Osteoblast (primary cell): ENCODE data around the gene GNPTAB. TPM values are rescaled to one million over a fixed set of nuclear protein-coding genes. Genes with fewer than 3 reads are reported as not detected.

Experiments
- DNase-seq: peaks from one replicate; pipeline ENCODE4 v3.0.0; 2011; ENCODE audit warnings: low spot score, mixed read lengths; ENCODE audit not compliant: insufficient read length; ENCODE audit errors: missing footprints
- H2AFZ ChIP-seq: 2 replicates; pipeline ENCODE4 v1.6.0; 2011; ENCODE audit warnings: mild to moderate bottlenecking, low read length
- H3K27ac ChIP-seq: 2 replicates; pipeline ENCODE4 v1.5.1; 2011; ENCODE audit warnings: mild to moderate bottlenecking, low read depth, low read length, moderate library complexity
- H3K27me3 ChIP-seq: 2 replicates; pipeline ENCODE4 v1.6.0; 2012; ENCODE audit warnings: mild to moderate bottlenecking, control low read depth, inconsistent platforms, low read length, moderate library complexity; ENCODE audit not compliant: insufficient read depth
- H3K36me3 ChIP-seq: 2 replicates; pipeline ENCODE4 v1.5.1; 2011; ENCODE audit warnings: mild to moderate bottlenecking, low read length, control low read depth, moderate library complexity; ENCODE audit not compliant: insufficient read depth
- H3K4me1 ChIP-seq: 2 replicates; pipeline ENCODE4 v1.5.1; 2011; ENCODE audit warnings: mild to moderate bottlenecking, low read length, control low read depth, moderate library complexity; ENCODE audit not compliant: insufficient read depth
- H3K4me2 ChIP-seq: 2 replicates; pipeline ENCODE4 v1.6.0; 2011; ENCODE audit warnings: mild to moderate bottlenecking, low read length; ENCODE audit not compliant: insufficient read depth
- H3K4me3 ChIP-seq: fragments of 200-600 bp; sonication (generic); 3 replicates; pipeline ENCODE4 v1.5.1; 2012; ENCODE audit warnings: mild to moderate bottlenecking, low read length, inconsistent platforms; ENCODE audit not compliant: insufficient read depth
- H3K79me2 ChIP-seq: 2 replicates; pipeline ENCODE4 v1.6.0; 2012; ENCODE audit warnings: mild to moderate bottlenecking, low read length, control low read depth, inconsistent platforms; ENCODE audit not compliant: insufficient read depth
- H3K9me3 ChIP-seq: 2 replicates; pipeline ENCODE4 v1.5.1; 2011; ENCODE audit warnings: low read depth, low read length, control low read depth
- H4K20me1 ChIP-seq: 2 replicates; pipeline ENCODE4 v1.6.0; 2012; ENCODE audit warnings: mild to moderate bottlenecking, low read length, control low read depth; ENCODE audit not compliant: insufficient read depth
- total RNA-seq: library from RNA; depleted of rRNA; stranded (reverse); fragments of >200 nt; gene quantifications from 2 replicates; pipeline ENCODE4 v1.2.3, GENCODE V29; 2012
- TF ChIP-seq, protein P1 (sequence below): IDR thresholded peaks from 2 replicates; pipeline ENCODE4 v1.5.1; 2011; ENCODE audit warnings: mild to moderate bottlenecking, low read depth, low read length, moderate library complexity; ENCODE audit errors: extremely low read depth

GNPTAB gene
- total RNA-seq, 1 donor: 93.0 TPM

DNA sequence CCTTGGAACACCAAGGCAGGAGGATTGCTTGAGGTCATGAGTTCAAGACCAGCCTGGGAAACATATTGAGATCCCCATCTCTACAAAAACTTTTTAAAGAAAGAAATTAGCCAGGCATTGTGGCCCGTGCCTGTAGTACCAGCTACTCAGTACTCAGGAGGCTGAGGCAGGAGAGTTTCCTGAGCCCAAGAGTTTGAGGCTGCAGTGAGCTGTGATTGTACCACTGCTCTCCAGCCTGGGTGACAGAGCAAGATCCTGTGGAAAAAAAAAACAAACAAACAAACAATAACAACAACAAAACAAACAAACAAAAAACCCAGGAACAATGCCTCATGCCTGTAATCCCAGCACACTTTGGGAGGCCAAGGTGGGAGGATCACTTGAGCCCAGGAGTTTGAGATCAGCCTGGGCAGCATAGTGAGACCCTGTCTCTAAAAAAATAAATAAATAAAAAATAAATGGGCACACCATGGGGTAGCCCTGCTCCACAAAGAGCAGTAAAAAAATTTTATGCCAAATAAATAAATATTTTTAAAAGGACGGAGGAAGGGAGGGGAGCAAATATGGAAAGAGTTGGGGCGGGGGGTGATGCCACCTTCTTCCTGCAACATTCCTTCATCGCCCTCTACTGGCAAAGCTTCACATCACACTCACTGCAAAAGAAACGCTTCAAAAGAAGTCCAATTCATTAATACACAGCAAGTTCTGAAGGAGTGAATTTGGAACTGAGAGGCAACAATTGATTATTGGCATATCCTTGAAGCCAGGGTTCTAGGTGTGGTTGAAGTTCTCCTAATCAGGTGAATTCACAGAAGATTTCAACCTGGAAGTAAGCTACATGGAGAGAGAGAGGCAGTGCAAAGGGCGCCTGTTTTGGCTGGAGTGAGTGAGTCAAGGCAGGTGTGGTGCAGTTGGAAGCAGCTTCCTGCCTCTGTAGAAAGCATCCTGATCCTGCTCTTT, 8.8 kb upstream of the GNPTAB start:
- Histone ChIP-seq H2AFZ (peak overlapping the region; percentile 19), H3K27ac (no peak overlapping the region), H3K4me2 (no peak overlapping the region), H3K27me3 (no peaks in the 10 kb centered on the region), H3K9me3 (no peaks in the 10 kb centered on the region), H4K20me1 (no peaks in the 10 kb centered on the region), H3K4me1 (no peaks in the 10 kb centered on the region), H3K79me2 (no peaks in the 10 kb centered on the region), H3K4me3 (no peak overlapping the region), H3K36me3 (no peaks in the 10 kb centered on the region)
- no peak for DNase-seq
- TF ChIP-seq, protein P1, sequence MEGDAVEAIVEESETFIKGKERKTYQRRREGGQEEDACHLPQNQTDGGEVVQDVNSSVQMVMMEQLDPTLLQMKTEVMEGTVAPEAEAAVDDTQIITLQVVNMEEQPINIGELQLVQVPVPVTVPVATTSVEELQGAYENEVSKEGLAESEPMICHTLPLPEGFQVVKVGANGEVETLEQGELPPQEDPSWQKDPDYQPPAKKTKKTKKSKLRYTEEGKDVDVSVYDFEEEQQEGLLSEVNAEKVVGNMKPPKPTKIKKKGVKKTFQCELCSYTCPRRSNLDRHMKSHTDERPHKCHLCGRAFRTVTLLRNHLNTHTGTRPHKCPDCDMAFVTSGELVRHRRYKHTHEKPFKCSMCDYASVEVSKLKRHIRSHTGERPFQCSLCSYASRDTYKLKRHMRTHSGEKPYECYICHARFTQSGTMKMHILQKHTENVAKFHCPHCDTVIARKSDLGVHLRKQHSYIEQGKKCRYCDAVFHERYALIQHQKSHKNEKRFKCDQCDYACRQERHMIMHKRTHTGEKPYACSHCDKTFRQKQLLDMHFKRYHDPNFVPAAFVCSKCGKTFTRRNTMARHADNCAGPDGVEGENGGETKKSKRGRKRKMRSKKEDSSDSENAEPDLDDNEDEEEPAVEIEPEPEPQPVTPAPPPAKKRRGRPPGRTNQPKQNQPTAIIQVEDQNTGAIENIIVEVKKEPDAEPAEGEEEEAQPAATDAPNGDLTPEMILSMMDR: peak; percentile 89

DNA sequence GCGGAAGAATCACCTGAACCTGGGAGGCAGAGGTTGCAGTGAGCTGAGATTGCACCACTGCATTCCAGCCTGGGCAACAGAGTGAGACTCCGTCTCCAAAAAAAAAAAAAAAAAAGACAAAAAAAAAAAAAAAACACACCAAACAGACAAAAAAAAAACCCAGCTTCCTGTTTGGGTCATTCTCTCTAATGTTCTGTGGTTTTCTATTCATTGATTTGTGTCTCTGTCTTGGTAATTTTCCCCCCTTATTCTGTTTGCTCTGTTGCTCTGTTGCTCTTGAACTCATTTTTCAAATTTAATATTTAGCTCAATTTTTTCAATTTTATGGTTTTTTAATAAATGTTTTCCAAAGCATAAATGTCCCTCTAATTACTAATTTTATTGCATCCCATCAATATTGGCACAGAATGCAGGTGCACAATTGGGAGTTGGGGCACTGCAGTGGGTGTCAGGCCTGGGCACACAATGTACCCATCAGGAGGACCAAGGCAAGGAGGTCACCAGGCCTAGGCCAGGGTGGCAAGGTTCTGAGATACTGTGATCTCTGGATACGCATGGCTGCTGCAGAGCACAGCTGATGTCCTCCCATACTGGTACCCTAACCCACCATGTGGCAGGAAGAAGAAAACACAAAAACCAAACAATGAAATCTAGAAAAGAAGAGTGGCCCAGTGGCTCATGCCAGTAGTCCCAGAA, 8.0 kb upstream of the GNPTAB start:
- Histone ChIP-seq H3K79me2 (no peaks in the 10 kb centered on the region), H3K27me3 (no peaks in the 10 kb centered on the region), H4K20me1 (no peaks in the 10 kb centered on the region), H3K9me3 (no peaks in the 10 kb centered on the region), H3K4me3 (no peak overlapping the region), H3K27ac (no peak overlapping the region), H3K4me1 (no peaks in the 10 kb centered on the region), H3K36me3 (no peaks in the 10 kb centered on the region), H2AFZ (no peak overlapping the region), H3K4me2 (no peak overlapping the region)
- TF ChIP-seq, protein P1: no peak
- no peak for DNase-seq

DNA sequence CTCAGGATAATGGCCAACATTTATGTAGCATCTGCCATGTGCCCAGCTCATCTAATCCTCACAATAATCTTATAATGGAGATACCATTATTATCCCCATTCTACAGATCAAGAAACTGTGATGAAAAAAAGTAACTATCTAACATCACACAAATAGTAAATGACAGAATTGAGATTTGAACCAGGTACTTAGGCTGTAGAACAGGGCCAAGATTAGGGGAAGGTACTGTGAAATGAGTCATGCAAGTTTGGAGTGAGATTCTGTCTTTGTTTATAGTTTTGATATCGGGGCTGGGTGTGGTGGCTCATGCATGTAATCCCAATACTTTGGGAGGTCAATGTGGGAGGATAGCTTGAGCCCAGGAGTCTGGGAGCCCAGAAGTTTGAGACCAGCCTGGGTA, 1.3 kb upstream of the GNPTAB start:
- Histone ChIP-seq H3K9me3 (no peaks in the 10 kb centered on the region), H3K36me3 (no peaks in the 10 kb centered on the region), H3K27me3 (no peaks in the 10 kb centered on the region), H3K79me2 (peaks cover 31% of the 10 kb centered on the region), H3K27ac (no peak overlapping the region), H4K20me1 (no peaks in the 10 kb centered on the region), H3K4me1 (peaks cover 13% of the 10 kb centered on the region), H2AFZ (no peak overlapping the region), H3K4me3 (no peak overlapping the region), H3K4me2 (no peak overlapping the region)
- peak; percentile 48 for DNase-seq
- TF ChIP-seq, protein P1: no peak
